ENCODE measurements around the gene ARL2. TPM values are rescaled to one million over a fixed set of nuclear protein-coding genes. Genes with fewer than 3 reads are reported as not detected.

ARL2 gene
- total RNA-seq, 4 donors from 2014 or later = 150 to 268 (median 170) TPM

DNA sequence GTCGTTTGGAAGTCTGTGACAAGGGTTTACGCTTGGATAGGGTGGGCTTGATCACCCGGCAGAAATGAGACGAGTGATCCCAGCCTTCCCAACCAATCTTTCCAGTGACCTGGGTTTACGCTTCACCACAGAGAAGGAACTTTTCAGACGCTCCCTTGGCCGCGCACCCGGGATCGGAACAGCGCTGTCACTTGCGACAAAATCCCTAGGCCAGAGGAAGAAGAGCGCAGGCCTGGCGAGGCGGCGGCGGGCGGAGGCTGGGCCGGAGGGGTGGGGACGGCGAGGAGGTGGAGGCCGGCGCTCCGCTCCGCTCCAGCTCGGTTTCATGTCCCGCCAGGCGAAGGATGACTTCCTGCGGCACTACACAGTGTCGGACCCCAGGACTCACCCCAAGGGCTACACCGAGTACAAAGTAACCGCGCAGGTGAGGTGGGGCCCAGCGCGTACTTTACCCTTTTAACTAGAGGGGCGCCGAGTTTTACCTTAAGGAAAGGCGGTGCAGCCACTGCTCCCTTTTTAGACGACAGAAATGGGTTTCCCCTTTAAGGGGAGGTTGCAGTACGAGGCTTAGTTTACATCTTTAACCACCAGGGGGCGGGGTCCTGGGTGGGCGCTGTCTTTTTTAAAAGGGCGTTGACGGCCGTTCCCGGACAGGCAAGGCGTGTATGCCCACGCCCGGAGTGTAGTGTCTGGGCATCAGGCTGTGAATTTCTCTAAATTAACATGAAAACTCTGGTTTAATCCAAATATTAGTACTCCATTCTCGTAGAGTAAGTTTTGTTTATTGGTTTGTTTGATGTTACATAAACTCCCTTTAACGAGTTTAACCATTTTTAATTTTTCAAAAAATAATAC is 13.5 kb downstream of the ARL2 start, which contains the start of gene SNX15:
TSS of gene SNX15 (plus strand) at position 227 of the 855 bp plus-strand sequence. CDS start at position 326, 99 bp downstream.
- H3K36me3 ChIP-seq = peaks cover 0 to 12% of the 10 kb centered on the region in 2 donors
- TF ChIP-seq POLR2A (IDR thresholded peaks at IDR 0.05) = peak; percentile 71 to 82
- peak in 4 of 5 experiments; percentile 77 to 88 (median 83) for TF ChIP-seq CTCF (IDR thresholded peaks at IDR 0.05 in 4 of 5, conservative IDR thresholded peaks at IDR 0.05 in 1 of 5)
- H3K4me1 ChIP-seq = peaks cover 12 to 13% of the 10 kb centered on the region in 2 donors
- in situ Hi-C loops (cut with MboI; ENCODE audit: low sequenced_read_pairs in 4 of 4) = loop anchor here in 2 of 4 donors (5.0 to 10.0 kb wide), 2 partner anchors 103 to 110 kb away; partner anchors contain the start of genes ATG2A (in 1 of the 2) and PPP2R5B (in 1 of the 2)
- H3K4me3 ChIP-seq = peak within 1 kb of the TSS; percentile 61 to 73 (median 70)
- intact Hi-C loops (cut with DNase I; ENCODE audit: low total_unique reads) = loop anchor here (1.0 to 5.0 kb wide), 8 partner anchors 13 to 890 kb away; partner anchors contain the start of genes ARL2, ATG2A, C11orf68 and CDCA5
- no peaks in the 10 kb centered on the region for H3K27me3 ChIP-seq
- peak; percentile 99 to 100 for ATAC-seq
- DNase-seq = peak; percentile 92 to 93
- peak within 1 kb of the TSS; percentile 83 to 94 (median 89) for H3K27ac ChIP-seq
- no peaks in the 10 kb centered on the region for H3K9me3 ChIP-seq

DNA sequence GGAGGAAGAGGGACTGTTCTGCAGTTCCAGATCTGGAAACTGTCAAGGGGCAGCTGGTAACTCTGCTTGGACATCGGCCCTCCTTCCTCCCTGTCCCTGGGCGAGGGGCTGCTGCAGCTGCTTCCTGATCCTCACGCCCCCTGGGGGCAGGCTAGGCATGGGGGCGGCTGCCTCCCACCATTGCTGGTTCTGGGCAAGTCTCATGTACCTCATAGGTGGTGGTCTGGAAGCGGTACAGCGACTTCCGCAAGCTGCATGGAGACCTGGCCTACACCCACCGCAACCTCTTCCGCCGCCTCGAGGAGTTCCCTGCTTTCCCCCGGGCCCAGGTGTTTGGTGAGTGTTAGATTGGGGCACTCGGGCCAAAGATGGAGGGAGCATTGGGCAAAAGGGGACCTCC is 18.3 kb downstream of the ARL2 start:
- intact Hi-C loops (cut with DNase I; ENCODE audit: low total_unique reads) (no loop called here), in situ Hi-C loops (cut with MboI; ENCODE audit: low sequenced_read_pairs in 4 of 4) (no loop called here)
- no peaks in the 10 kb centered on the region for H3K9me3 ChIP-seq
- no peak for TF ChIP-seq POLR2A (IDR thresholded peaks at IDR 0.05)
- no peak for TF ChIP-seq CTCF (IDR thresholded peaks at IDR 0.05 in 4 of 5, conservative IDR thresholded peaks at IDR 0.05 in 1 of 5)
- no peak overlapping the region for H3K27ac ChIP-seq
- peaks cover 0 to 43% of the 10 kb centered on the region in 2 donors for H3K36me3 ChIP-seq
- H3K27me3 ChIP-seq = no peaks in the 10 kb centered on the region
- no peak overlapping the region for H3K4me3 ChIP-seq
- ATAC-seq (no peak), DNase-seq (no peak)
- H3K4me1 ChIP-seq = peaks cover 9% of the 10 kb centered on the region in 2 donors

DNA sequence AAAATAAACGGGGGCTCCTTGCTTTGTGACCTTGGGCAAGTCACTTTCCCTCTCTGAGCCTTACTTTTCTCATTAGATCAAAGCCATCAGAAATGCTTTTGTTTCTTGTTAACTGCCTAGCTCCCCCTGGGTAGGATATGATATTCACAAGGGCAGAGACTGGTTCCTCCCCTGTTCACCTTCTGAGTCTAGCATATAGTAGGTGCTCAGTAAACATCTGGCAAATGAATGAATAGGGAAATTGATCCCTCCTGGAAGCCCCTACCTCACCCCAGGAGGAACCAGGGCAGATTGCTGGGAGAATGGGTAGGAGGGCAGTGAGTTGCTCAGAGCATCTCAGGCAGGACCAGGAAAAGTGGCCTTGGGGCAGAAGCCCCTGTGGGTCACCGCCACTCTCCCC is 20.5 kb downstream of the ARL2 start:
- H3K27me3 ChIP-seq = no peaks in the 10 kb centered on the region
- H3K4me3 ChIP-seq = no peak overlapping the region
- H3K4me1 ChIP-seq = no peaks in the 10 kb centered on the region
- TF ChIP-seq POLR2A (IDR thresholded peaks at IDR 0.05) (no peak), CTCF (IDR thresholded peaks at IDR 0.05 in 4 of 5, conservative IDR thresholded peaks at IDR 0.05 in 1 of 5) (no peak)
- H3K36me3 ChIP-seq = peaks cover 0 to 53% of the 10 kb centered on the region in 2 donors
- no peak overlapping the region for H3K27ac ChIP-seq
- no peaks in the 10 kb centered on the region for H3K9me3 ChIP-seq
- intact Hi-C loops (cut with DNase I; ENCODE audit: low total_unique reads) (no loop called here), in situ Hi-C loops (cut with MboI; ENCODE audit: low sequenced_read_pairs in 4 of 4) (no loop called here)
- ATAC-seq (no peak), DNase-seq (no peak)

DNA sequence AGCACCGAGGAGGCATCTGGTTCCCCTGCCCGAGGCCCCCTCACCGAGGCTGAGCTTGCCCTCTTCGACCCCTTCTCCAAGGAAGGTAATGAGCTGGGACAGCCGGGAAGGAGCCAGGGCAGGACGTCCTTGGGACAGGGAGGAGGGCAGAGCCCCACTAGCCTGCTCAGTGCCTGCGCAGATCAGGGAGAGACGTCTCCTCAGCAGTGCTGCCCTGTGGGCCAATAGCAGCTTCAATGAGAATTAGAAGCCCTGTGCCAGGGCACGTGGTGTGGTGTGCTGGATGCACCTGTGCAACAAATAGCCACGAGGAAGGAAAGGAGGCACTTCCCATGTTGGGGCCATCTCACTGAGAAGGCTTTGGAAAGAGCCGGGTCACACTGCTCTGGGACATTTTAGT is 21.6 kb downstream of the ARL2 start:
- Histone ChIP-seq H3K9me3 (no peaks in the 10 kb centered on the region), H3K4me1 (peaks cover 5 to 6% of the 10 kb centered on the region in 2 donors), H3K27me3 (no peaks in the 10 kb centered on the region), H3K4me3 (no peak overlapping the region), H3K36me3 (peaks cover 0 to 53% of the 10 kb centered on the region in 2 donors), H3K27ac (no peak overlapping the region)
- intact Hi-C loops (cut with DNase I; ENCODE audit: low total_unique reads) (no loop called here), in situ Hi-C loops (cut with MboI; ENCODE audit: low sequenced_read_pairs in 4 of 4) (no loop called here)
- ATAC-seq = no peak
- no peak for DNase-seq
- no peak for TF ChIP-seq CTCF (IDR thresholded peaks at IDR 0.05 in 4 of 5, conservative IDR thresholded peaks at IDR 0.05 in 1 of 5)
- no peak for TF ChIP-seq POLR2A (IDR thresholded peaks at IDR 0.05)
